GM19238 (cell line): Measurements from ENCODE around the gene CAMK2B.

Experiments
- DNase-seq: peaks from one replicate; pipeline ENCODE4 v3.0.0; 2011; ENCODE audit warnings: low spot score; ENCODE audit not compliant: insufficient read length

The CAMK2B gene

GRCh38 chr7:44275957-44276570 lies 49.3 kb downstream of the CAMK2B start:
- DNase-seq: no peak

GRCh38 chr7:44275146-44275545 lies 50.2 kb downstream of the CAMK2B start:
- no peak for DNase-seq

GRCh38 chr7:44274623-44274975 lies 50.8 kb downstream of the CAMK2B start:
- no peak for DNase-seq

- no peak for DNase-seq
These were observed 51.4 kb downstream of the CAMK2B start for GRCh38 chr7:44273681-44274622.

GRCh38 chr7:44272981-44273380 lies 52.4 kb downstream of the CAMK2B start:
- no peak for DNase-seq

- DNase-seq: no peak
These were observed 52.9 kb downstream of the CAMK2B start for GRCh38 chr7:44272456-44272855.

GRCh38 chr7:44269943-44270493 lies 55.4 kb downstream of the CAMK2B start:
- no peak for DNase-seq

GRCh38 chr7:44269417-44269816 lies 56.0 kb downstream of the CAMK2B start:
- DNase-seq: no peak

- DNase-seq: no peak
These were observed 56.7 kb downstream of the CAMK2B start for GRCh38 chr7:44268671-44269070.

GRCh38 chr7:44267719-44268421 lies 57.5 kb downstream of the CAMK2B start:
- DNase-seq: no peak

GRCh38 chr7:44267178-44267577 lies 58.2 kb downstream of the CAMK2B start:
- no peak for DNase-seq

- no peak for DNase-seq
These were observed 58.9 kb downstream of the CAMK2B start for GRCh38 chr7:44266526-44266925.

GRCh38 chr7:44265728-44266127 lies 59.7 kb downstream of the CAMK2B start:
- no peak for DNase-seq

GRCh38 chr7:44264221-44264931 lies 61.0 kb downstream of the CAMK2B start:
- no peak for DNase-seq

GRCh38 chr7:44263326-44264082 lies 61.9 kb downstream of the CAMK2B start:
- DNase-seq: no peak

- no peak for DNase-seq
These were observed 63.4 kb downstream of the CAMK2B start for GRCh38 chr7:44262031-44262430.

- no peak for DNase-seq
These were observed 64.2 kb downstream of the CAMK2B start for GRCh38 chr7:44261240-44261639.

- DNase-seq: no peak
These were observed 65.6 kb downstream of the CAMK2B start for GRCh38 chr7:44259547-44260457.

- no peak for DNase-seq
These were observed 66.4 kb downstream of the CAMK2B start for GRCh38 chr7:44258865-44259546.
